GM12801 (cell line): ENCODE results near the gene SEPTIN2.

Experiments
- CTCF ChIP-seq: IDR thresholded peaks from one replicate; pipeline ENCODE4 v1.5.1; 2011; ENCODE audit warnings: control low read depth; ENCODE audit not compliant: insufficient read length; ENCODE audit errors: extremely low read depth

Gene SEPTIN2

GRCh38 chr2:241302083-241302482, 13.6 kb upstream of the SEPTIN2 start:
- no peak for TF ChIP-seq CTCF

GRCh38 chr2:241302759-241303651, 12.7 kb upstream of the SEPTIN2 start:
- TF ChIP-seq CTCF, result no peak

GRCh38 chr2:241304039-241304670, 11.6 kb upstream of the SEPTIN2 start:
- TF ChIP-seq CTCF, result no peak

- TF ChIP-seq CTCF, result no peak
Measured at GRCh38 chr2:241307055-241307454, 8.7 kb upstream of the SEPTIN2 start.

GRCh38 chr2:241308267-241308666, 7.5 kb upstream of the SEPTIN2 start:
- no peak for TF ChIP-seq CTCF

- TF ChIP-seq CTCF, result no peak
Measured at GRCh38 chr2:241308832-241309500, 6.8 kb upstream of the SEPTIN2 start.

GRCh38 chr2:241309684-241310117, 6.0 kb upstream of the SEPTIN2 start:
- TF ChIP-seq CTCF, result no peak
